ENCODE measurements around the gene MYB.

GRCh38 chr6:135182071-135183001 is 1.2 kb downstream of the MYB start:
- TF ChIP-seq CTCF (IDR thresholded peaks at IDR 0.05) = no peak
- no peak for TF ChIP-seq POLR2A (IDR thresholded peaks at IDR 0.05)

Measured in uterus (tissue), 2 donors.